Measurements from ENCODE around the gene HAUS7. TPM values are rescaled to one million over a fixed set of nuclear protein-coding genes. Genes with fewer than 3 reads are reported as not detected.
A peak's percentile ranks its signal among the peaks of the same experiment; 100 is the strongest.

HAUS7 gene
- total RNA-seq, 1 experiment from 2014 or later = 59.9 TPM

DNA sequence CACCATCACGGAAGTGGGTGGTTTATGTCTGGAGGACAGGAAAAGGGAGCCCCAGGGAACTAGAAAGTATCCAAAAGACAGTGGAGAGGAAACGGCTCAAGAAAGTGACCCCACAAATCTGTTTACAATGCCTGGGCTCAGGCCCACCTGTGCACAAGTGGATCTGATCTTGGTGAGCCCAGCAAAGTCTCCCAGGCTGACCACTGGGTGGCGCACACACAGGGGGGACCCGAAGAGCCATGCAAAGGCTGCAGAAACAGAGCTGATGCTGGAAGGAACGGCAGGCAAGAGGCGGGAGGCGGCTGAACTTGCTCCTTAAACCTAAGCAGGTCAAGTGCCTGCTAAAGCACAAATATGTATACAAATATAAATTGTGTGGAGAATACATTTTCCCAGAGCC, 9.6 kb downstream of the HAUS7 start:
- no peak for TF ChIP-seq POLR2AphosphoS5 (IDR thresholded peaks at IDR 0.05; ENCODE audit: low read depth, low read length)
- TF ChIP-seq, protein P1, sequence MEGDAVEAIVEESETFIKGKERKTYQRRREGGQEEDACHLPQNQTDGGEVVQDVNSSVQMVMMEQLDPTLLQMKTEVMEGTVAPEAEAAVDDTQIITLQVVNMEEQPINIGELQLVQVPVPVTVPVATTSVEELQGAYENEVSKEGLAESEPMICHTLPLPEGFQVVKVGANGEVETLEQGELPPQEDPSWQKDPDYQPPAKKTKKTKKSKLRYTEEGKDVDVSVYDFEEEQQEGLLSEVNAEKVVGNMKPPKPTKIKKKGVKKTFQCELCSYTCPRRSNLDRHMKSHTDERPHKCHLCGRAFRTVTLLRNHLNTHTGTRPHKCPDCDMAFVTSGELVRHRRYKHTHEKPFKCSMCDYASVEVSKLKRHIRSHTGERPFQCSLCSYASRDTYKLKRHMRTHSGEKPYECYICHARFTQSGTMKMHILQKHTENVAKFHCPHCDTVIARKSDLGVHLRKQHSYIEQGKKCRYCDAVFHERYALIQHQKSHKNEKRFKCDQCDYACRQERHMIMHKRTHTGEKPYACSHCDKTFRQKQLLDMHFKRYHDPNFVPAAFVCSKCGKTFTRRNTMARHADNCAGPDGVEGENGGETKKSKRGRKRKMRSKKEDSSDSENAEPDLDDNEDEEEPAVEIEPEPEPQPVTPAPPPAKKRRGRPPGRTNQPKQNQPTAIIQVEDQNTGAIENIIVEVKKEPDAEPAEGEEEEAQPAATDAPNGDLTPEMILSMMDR (IDR thresholded peaks at IDR 0.05) = no peak
- TF ChIP-seq SIN3A (IDR thresholded peaks at IDR 0.05; ENCODE audit: borderline replicate concordance, insufficient read depth, low read depth, low read length) = no peak
- TF ChIP-seq TCF7L2 (IDR thresholded peaks at IDR 0.05; ENCODE audit: low read depth, low read length) = no peak
- TF ChIP-seq, protein P2, sequence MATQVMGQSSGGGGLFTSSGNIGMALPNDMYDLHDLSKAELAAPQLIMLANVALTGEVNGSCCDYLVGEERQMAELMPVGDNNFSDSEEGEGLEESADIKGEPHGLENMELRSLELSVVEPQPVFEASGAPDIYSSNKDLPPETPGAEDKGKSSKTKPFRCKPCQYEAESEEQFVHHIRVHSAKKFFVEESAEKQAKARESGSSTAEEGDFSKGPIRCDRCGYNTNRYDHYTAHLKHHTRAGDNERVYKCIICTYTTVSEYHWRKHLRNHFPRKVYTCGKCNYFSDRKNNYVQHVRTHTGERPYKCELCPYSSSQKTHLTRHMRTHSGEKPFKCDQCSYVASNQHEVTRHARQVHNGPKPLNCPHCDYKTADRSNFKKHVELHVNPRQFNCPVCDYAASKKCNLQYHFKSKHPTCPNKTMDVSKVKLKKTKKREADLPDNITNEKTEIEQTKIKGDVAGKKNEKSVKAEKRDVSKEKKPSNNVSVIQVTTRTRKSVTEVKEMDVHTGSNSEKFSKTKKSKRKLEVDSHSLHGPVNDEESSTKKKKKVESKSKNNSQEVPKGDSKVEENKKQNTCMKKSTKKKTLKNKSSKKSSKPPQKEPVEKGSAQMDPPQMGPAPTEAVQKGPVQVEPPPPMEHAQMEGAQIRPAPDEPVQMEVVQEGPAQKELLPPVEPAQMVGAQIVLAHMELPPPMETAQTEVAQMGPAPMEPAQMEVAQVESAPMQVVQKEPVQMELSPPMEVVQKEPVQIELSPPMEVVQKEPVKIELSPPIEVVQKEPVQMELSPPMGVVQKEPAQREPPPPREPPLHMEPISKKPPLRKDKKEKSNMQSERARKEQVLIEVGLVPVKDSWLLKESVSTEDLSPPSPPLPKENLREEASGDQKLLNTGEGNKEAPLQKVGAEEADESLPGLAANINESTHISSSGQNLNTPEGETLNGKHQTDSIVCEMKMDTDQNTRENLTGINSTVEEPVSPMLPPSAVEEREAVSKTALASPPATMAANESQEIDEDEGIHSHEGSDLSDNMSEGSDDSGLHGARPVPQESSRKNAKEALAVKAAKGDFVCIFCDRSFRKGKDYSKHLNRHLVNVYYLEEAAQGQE (IDR thresholded peaks at IDR 0.05; ENCODE audit: insufficient read depth in 1 of 2, low read depth in 2 of 2, low read length in 1 of 2) = no peak
- CTCF ChIA-PET = interaction anchor here (0.6 to 1.5 kb wide), 6 partner anchors 9 to 151 kb away, joined by 3 to 14 read pairs (median 6); partner anchors contain the start of gene HAUS7
- intact Hi-C loops (cut with micrococcal nuclease; ENCODE audit: unreplicated experiment) (loop anchor here (1.0 kb wide), 1 partner anchor 46 kb away; no protein-coding TSS in a partner anchor), in situ Hi-C loops (cut with HindIII; ENCODE audit: low pct_unique_long_range_greater_than_20kb, low sequenced_read_pairs) (no loop called here)
- no peak for DNase-seq (ENCODE audit: low read depth, low spot score)
- BruUV-seq (replicated peaks) = no TSS peak
- Histone ChIP-seq H3K36me3 (ENCODE audit: control insufficient read depth, insufficient read depth, low read length) (no peaks in the 10 kb centered on the region), H3K4me1 (ENCODE audit: control insufficient read depth, insufficient read depth, low read length) (no peaks in the 10 kb centered on the region), H3K9me3 (ENCODE audit: control insufficient read depth, insufficient read depth, low read depth, low read length) (no peaks in the 10 kb centered on the region), H3K27me3 (ENCODE audit: control insufficient read depth, insufficient read depth, low read length) (no peaks in the 10 kb centered on the region), H3K4me3 (ENCODE audit: low read depth in 2 of 2, low read length in 2 of 2) (no peak overlapping the region), H3K27ac (ENCODE audit: low read length) (no peak overlapping the region)
- peak; percentile 89 for ATAC-seq
- POLR2A ChIA-PET = no interaction called here

DNA sequence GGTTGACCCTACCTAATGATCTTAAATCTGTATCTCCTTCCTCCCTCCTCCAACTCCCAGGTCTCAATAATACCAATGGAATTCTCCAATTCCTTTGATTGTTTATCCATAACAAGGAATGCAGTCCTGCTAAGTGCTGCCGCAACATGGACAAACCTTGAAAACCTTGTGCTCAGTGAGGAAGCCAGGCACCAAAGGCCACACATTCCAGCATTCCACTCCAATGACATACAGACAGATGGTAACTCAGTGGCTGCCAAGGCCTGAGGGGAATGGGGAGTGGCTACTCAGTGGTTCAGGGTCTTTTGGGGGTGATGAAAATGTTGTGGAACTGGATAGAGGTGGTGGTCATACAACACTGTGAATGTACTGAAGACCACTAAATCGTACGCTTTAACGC, 10.4 kb downstream of the HAUS7 start:
- DNase-seq (ENCODE audit: low read depth, low spot score) = no peak
- POLR2A ChIA-PET = no interaction called here
- TF ChIP-seq TCF7L2 (IDR thresholded peaks at IDR 0.05; ENCODE audit: low read depth, low read length) = no peak

DNA sequence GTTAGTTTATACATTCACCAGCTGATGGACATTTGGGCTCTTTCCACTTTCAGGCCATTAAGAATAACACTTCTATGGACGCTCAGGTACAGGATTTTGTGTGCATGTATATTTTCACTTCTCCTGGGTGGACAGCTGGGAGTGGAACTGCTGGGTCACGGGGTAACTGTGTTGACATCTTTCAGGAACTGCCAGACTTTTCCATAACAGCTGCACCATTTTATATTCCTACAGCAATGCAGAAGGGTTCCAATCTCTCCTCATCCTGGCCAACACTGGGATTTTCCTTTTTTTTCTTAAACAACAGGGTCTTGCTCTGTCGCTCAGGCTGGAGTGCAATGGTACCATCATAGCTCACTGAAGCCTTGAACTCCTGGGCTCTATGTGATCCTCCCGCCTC, 11.9 kb downstream of the HAUS7 start:
- Histone ChIP-seq H3K4me3 (ENCODE audit: low read depth in 2 of 2, low read length in 2 of 2) (no peak overlapping the region), H3K27me3 (ENCODE audit: control insufficient read depth, insufficient read depth, low read length) (no peaks in the 10 kb centered on the region), H3K9me3 (ENCODE audit: control insufficient read depth, insufficient read depth, low read depth, low read length) (no peaks in the 10 kb centered on the region), H3K27ac (ENCODE audit: low read length) (no peak overlapping the region), H3K36me3 (ENCODE audit: control insufficient read depth, insufficient read depth, low read length) (no peaks in the 10 kb centered on the region; the same call in 1 of the 2 replicates), H3K4me1 (ENCODE audit: control insufficient read depth, insufficient read depth, low read length) (no peaks in the 10 kb centered on the region)
- POLR2A ChIA-PET = no interaction called here
- TF ChIP-seq, protein P1 (IDR thresholded peaks at IDR 0.05) = no peak
- TF ChIP-seq SIN3A (IDR thresholded peaks at IDR 0.05; ENCODE audit: borderline replicate concordance, insufficient read depth, low read depth, low read length) (no peak), TCF7L2 (IDR thresholded peaks at IDR 0.05; ENCODE audit: low read depth, low read length) (no peak), POLR2AphosphoS5 (IDR thresholded peaks at IDR 0.05; ENCODE audit: low read depth, low read length) (no peak)
- TF ChIP-seq, protein P2 (IDR thresholded peaks at IDR 0.05; ENCODE audit: insufficient read depth in 1 of 2, low read depth in 2 of 2, low read length in 1 of 2) = no peak
- ATAC-seq = no peak
- DNase-seq (ENCODE audit: low read depth, low spot score) = no peak
- intact Hi-C loops (cut with micrococcal nuclease; ENCODE audit: unreplicated experiment) = no loop called here
- BruUV-seq (replicated peaks) = no TSS peak
- in situ Hi-C loops (cut with HindIII; ENCODE audit: low pct_unique_long_range_greater_than_20kb, low sequenced_read_pairs) = no loop called here
- CTCF ChIA-PET = no interaction called here

More for the DNA sequence above, 10.4 kb downstream of the HAUS7 start:
- intact Hi-C loops (cut with micrococcal nuclease; ENCODE audit: unreplicated experiment) (no loop called here), in situ Hi-C loops (cut with HindIII; ENCODE audit: low pct_unique_long_range_greater_than_20kb, low sequenced_read_pairs) (no loop called here)
- Histone ChIP-seq H3K9me3 (ENCODE audit: control insufficient read depth, insufficient read depth, low read depth, low read length) (no peaks in the 10 kb centered on the region), H3K4me1 (ENCODE audit: control insufficient read depth, insufficient read depth, low read length) (no peaks in the 10 kb centered on the region), H3K27me3 (ENCODE audit: control insufficient read depth, insufficient read depth, low read length) (no peaks in the 10 kb centered on the region), H3K4me3 (ENCODE audit: low read depth in 2 of 2, low read length in 2 of 2) (no peak overlapping the region), H3K36me3 (ENCODE audit: control insufficient read depth, insufficient read depth, low read length) (no peaks in the 10 kb centered on the region; the same call in 1 of the 2 replicates), H3K27ac (ENCODE audit: low read length) (no peak overlapping the region)
- BruUV-seq (replicated peaks) = no TSS peak
- no peak for ATAC-seq
- CTCF ChIA-PET = interaction anchor here (0.9 kb wide), 1 partner anchor 17 kb away, joined by 3 read pairs; no protein-coding TSS in a partner anchor
